ENCODE results near the gene KCNG1.
"Not testable (repeated sequence)": the region's sequence is repeated elsewhere in the genome, so short reads cannot be mapped to it uniquely, and the experiment has no call there.

Gene KCNG1

DNA sequence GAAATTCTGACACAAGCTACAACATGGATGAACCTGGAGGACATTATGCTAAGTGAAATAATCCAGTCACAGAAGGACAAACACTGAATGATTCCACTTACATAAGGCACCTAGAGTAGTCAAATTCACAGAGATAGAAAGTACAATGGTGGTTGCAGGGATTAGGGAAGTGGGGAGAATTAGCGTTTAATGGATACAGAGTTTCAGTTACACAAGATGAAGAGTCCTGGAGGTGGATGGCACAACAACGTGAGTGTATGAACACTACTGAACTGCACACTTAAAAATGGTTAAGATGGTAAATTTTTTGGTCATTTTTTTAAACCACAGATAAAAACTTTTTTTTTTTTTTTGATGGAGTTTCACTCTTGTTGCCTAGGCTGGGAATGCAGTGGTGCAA is 39.6 kb downstream of the KCNG1 start:
- no peak for DNase-seq (ENCODE audit: low read depth)

DNA sequence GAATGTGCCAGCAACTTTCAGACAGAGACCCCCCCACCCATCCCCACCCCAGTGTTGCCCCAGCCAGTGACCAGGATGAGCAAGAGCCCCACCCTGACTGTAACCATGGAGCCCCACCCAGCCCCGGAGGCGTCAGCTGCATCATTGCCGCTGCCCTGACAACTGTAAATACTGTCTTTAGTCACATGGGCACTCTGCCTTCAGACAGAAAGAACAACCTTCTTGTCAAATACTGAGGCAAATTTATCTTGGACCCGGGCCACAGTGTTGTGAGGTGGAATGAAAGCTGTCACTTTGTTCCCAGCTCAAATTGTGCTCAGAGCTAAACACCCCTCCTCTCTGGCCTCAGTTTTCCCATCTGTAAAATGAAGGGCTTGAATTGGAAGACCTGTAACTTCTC is 40.5 kb downstream of the KCNG1 start:
- no peak for DNase-seq (ENCODE audit: low read depth)

GRCh38 chr20:50981714-50982048 is 41.2 kb downstream of the KCNG1 start:
- DNase-seq (ENCODE audit: low read depth), result no peak

- DNase-seq (ENCODE audit: low read depth), result peak; percentile 60
Observed at GRCh38 chr20:50980851-50981713, 41.8 kb downstream of the KCNG1 start.

DNA sequence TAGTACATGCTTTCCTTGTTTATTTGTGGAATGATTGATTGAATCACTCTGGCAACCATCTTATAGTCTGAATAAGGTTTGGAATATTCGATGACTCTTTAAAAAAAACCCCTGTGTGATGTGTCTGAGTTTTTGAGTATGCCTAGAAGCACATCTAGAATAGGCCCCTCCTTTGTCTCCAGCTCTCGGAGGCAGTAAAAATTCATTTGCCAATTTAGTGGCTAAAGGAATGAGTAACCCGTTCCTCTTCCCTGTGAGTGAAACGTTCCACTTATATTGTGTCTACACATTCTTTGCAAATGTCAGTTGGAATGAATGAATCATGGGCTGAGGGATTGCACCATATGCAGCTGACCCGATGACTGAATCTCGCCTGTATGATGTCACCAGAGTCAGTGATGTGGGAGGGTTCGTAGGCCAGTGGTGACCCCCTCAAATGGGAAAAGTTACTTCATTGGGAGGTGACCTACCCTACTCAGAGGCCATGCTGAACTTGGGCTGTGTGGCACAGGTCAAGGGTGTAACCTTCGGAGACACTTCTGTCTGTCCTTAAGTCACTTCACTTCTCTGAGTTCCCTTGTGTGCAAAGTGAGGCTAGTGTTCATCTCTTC is 42.7 kb downstream of the KCNG1 start:
- peak; percentile 27 for DNase-seq (ENCODE audit: low read depth)

DNA sequence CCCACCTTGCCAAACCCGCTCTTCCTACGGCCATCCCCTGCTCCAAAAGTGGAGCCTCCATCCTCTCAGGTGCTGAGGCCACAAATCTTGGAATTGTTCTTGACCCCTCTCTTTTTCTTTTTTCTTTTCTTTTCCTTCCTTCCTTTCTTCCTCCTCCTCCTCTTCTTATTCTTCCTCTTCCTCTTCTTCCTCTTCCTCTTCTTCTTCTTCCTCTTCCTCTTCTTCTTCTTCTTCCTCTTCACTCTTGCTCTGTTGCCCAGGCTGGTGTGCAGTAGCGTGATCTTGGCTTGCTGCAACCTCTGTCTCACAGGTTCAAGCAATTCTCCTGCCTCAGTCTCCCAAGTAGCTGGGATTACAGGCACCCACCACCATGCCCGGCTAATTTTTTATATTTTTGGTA is 44.4 kb downstream of the KCNG1 start:
- not testable (repeated sequence) for DNase-seq (ENCODE audit: low read depth)

GRCh38 chr20:50977066-50978021 is 45.6 kb downstream of the KCNG1 start:
- DNase-seq (ENCODE audit: low read depth), result no peak

GRCh38 chr20:50975701-50976330 is 47.1 kb downstream of the KCNG1 start:
- DNase-seq (ENCODE audit: low read depth), result no peak

DNA sequence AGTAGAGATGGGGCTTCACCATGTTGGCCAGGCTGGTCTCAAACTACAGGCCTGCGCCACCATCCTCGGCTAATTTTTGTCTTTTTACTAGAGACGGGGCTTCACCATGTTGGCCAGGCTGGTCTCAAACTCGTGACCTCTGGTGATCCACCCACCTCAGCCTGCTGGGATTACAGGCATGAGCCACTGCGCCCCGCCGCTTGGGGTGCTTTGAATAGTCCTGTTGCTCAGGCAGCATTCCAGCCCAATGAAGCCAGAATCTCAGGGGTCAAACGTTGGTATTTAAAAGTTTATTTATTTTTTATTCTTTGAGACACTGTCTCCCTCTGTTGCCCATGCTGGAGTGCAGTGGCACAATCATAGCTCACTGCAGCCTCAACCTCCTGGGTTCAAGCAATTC is 53.0 kb downstream of the KCNG1 start:
- no peak for DNase-seq (ENCODE audit: low read depth)

GRCh38 chr20:50969435-50969834 is 53.5 kb downstream of the KCNG1 start:
- no peak for DNase-seq (ENCODE audit: low read depth)

DNA sequence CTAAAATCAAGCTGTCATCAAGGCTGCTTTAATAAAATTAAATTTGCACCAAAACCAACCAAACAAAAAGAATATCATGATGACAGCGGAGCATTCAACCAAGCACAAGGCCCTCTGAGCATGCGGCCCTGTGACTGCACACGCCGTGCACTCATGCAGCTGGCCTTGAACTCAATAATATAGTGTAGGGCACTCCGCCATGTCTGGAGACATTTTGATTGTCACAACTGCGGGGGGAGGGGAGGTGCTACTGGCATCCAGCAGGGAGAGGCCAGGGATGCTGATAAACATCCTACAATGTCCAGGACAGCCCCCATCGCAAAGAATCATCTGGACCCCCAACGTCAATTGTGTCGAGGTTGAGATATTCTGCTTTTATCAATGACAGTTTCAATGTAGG is 54.6 kb downstream of the KCNG1 start:
- no peak for DNase-seq (ENCODE audit: low read depth)

DNA sequence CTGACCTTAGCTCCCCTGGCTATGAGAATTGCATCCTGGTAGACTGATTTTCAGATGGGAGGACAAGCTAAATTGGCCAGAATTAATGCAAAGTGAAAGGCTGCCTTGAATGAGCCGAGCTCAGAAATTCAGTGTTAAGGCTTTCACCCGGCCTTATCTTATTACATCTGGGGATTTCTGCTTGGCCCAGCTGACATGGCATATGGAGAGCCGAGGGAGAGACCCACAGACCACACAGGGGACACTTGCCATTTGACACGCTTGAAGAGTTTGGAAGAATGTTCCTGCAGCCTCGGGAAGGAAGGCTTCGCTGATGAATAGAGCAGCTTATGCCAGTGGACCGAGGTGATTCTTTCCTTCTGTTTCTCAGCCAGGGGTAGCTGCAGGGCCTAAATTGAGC is 55.3 kb downstream of the KCNG1 start:
- no peak for DNase-seq (ENCODE audit: low read depth)

GRCh38 chr20:50959543-50960126 is 63.3 kb downstream of the KCNG1 start:
- DNase-seq (ENCODE audit: low read depth), result no peak

GRCh38 chr20:50958615-50959542 is 64.0 kb downstream of the KCNG1 start, which contains the start of gene MOCS3:
TSS of gene MOCS3 (plus strand) at chr20:50958818. CDS start at chr20:50958843, 25 bp downstream.
- DNase-seq (ENCODE audit: low read depth), result peak; percentile 72

DNA sequence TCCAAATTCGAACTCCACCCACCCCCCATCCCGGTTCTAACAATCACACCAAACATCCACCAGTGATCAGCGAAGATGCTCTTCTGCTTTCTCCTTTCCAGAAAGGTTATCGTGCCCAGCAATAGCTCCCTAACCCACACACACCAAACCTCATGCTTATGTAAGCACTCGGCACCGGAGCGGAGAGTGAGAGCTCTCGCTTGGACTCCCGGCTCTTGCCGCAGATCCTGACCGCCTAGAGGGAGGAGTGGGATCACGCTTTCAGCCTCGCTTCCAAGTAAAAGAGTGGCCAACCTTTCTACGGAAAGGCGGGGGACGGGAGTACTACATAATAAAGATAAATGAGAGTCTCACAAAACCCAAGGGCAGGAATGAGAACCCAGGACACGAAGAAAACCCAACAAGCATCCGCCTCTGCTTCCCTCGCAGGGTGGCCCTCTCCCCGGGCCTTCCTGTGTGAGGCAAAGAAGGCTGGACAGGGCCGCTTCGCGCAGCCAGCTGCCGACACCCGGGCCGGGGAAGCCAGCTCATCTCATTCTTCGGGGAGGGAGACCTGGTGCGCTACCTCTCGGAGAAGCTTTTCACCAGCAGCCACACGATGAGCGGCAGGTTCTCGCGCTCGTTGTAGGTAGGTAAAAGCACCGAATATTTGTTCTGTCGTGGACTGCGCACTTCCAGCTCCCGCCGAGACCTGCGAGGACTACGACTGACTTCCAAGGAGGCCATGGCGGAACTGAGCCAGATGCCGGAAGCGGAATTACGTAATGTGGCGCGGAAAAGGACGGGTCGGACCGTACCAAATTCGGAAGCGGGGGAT is 64.9 kb downstream of the KCNG1 start, which contains the start of gene DPM1:
TSS of gene DPM1 (minus strand) at position 735 of the 817 bp plus-strand sequence. CDS start at position 726, 9 bp downstream.
- peak; percentile 81 for DNase-seq (ENCODE audit: low read depth)

GRCh38 chr20:50957276-50957675 is 65.6 kb downstream of the KCNG1 start:
- DNase-seq (ENCODE audit: low read depth), result no peak

DNA sequence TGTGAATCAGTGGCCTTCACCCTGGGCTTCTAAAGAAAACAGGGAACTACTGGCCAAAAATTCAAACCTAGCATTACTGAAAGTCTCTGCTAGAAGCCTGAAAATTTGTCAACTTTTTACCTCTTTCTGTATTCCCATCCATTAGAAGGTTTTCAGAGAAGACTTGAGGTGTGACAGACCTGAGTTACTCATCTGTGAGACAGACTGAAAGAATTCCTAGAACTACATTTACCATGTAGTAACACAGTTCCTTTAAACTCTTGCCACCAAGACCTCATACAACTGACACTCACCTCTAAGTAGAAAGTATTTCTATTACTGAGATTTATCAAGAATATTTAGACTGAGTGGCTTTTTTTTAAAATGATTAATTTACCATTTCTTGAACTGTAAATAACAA is 69.1 kb downstream of the KCNG1 start:
- DNase-seq (ENCODE audit: low read depth), result no peak
